Measurements from ENCODE around the gene PGAP3.

The PGAP3 gene

DNA sequence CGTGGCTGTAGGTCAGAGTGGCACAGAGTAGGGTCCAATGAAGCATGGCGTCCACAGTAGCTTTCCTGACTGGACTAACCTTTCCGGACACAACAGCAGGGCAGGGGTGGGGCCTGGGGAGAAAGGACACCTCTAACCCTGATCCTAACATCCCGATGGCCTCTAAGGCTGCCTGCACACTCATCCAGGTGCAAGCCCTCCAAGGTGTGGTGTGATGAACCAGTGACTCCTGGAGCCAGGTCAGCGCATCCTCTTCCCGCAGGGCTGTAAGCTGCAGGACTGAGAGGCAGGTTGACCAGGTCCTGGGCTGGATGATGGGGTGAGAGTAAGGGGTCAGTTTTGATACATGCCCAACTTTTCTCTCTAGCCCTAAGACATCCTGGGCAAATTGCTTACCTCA is 8.9 kb upstream of the PGAP3 start:
- DNase-seq, result no peak

DNA sequence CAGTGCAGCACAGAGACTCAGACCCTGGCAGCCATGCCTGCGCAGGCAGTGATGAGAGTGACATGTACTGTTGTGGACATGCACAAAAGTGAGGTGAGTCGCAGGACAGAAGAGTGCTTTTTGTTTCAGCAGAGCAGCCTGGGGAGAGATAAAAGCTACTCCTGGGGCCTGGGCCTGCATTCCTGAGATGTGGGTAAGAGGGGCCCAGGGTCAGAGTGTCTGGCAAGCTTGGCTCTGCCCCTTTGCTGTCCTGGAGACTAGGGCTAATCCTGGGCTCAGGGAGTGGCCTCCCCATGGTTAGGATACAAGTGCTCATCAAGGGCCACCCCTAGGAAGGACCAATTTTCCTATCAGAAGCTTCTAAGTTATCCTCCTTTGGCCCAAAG is 7.2 kb upstream of the PGAP3 start:
- no peak for DNase-seq

- no peak for DNase-seq
These were observed 6.7 kb upstream of the PGAP3 start for GRCh38 chr17:39694593-39694992.

- no peak for DNase-seq
These were observed 1.1 kb upstream of the PGAP3 start for GRCh38 chr17:39688945-39689344.

- DNase-seq, result no peak
These were observed 598 bp upstream of the PGAP3 start for GRCh38 chr17:39688475-39688835.

GRCh38 chr17:39687101-39687545 is 734 bp downstream of the PGAP3 start:
- DNase-seq, result no peak

DNA sequence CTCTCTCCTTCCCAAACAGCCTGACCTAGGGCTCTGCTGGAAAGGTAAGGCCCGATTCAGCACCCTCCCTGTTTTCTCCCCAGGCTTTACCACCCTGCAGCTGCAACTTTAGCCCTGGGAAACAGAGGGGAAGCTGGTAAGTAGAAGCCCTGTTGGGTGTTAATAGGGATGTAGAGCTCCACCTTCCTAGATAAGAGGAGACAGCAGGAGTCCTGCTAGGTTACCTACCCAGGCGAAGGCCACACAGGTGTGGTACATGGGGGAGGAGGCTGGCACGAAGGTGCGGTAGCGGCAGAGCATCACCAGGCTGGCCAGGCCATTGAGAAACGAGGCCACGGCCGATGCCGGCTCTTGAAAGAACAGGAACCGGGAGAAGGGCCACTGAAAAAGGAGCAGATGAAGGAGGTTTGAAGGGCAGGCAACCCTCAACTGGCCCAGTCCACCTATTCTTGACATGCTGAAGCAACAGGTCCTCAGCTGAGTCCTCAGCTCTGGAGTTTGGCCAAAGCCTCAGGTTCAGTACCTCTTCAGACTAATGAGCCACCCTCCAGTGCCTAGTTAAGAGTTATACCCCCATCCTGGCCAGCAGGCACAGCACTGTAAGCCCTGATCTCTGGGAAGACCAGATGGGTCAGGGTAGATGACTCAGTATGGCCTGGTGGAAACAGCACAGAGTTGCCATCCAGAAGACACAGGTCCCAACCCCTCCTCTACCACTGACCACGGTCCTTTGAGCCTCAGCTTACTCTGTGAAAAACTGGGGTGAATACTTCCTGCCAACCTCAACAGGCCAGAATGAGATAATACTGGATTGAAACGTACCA is 3.3 kb downstream of the PGAP3 start:
- DNase-seq, result no peak

- DNase-seq, result no peak
These were observed 4.4 kb downstream of the PGAP3 start for GRCh38 chr17:39683295-39683939.

GRCh38 chr17:39679521-39680192 is 8.2 kb downstream of the PGAP3 start:
- DNase-seq, result no peak

GRCh38 chr17:39678340-39679116 is 9.3 kb downstream of the PGAP3 start:
- DNase-seq, result no peak

DNA sequence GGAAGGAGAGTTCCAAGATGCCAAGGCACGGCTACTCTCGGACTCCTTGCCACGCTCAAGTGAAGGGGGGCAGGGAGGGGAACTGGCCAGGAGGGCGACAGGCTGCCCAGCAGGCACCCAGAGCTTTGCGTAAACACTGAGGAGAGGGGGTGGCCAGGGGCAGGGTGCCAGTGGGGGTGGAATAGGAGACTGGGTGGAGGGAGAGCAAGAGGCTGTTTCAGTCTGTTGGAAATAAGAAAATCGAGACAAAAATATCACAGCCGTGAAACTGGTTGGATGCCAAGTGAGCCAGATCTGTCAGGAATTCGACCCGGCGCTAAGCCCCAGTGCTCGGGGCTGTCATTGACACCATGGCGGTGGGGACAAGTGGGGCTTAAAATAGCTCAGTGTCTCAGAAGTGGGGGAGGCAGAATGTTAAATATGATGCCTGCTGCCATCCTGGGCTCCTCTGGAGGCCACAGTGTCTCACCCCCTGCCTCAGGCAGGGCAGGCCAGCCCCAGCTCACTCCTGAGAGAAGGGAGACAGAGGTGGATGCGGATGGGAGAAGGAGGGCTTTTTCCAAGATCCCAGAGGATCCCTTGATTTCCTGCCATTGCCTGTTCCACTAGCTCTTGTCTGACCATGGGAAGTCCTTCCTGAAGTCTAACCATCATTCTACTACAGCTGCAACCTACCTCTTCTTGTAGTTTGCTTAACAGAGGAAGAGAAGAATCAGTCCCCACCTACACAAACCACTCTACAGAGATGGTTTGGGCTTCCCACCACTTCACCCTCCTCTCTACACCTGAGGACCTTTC is 10.1 kb downstream of the PGAP3 start:
- DNase-seq, result no peak

DNA sequence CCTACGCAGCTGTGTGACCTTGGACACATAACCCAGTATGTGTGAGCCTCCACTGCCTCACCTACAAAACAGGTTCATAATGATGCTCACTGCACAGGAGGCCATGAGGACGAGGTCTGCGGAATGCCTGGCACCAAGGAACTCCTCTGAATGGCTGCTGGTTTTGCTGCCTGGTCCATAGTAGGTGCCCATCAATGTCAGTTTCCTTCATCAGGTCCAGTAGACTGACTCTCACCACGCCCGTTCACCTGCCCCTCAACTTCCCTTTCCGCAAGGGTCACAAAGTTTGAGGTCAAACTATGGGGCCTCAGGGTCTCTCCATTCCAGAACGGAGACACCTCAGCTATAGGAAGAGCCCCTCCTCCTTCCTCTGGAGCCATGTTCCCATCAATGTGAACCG is 10.8 kb downstream of the PGAP3 start:
- DNase-seq, result no peak

DNA sequence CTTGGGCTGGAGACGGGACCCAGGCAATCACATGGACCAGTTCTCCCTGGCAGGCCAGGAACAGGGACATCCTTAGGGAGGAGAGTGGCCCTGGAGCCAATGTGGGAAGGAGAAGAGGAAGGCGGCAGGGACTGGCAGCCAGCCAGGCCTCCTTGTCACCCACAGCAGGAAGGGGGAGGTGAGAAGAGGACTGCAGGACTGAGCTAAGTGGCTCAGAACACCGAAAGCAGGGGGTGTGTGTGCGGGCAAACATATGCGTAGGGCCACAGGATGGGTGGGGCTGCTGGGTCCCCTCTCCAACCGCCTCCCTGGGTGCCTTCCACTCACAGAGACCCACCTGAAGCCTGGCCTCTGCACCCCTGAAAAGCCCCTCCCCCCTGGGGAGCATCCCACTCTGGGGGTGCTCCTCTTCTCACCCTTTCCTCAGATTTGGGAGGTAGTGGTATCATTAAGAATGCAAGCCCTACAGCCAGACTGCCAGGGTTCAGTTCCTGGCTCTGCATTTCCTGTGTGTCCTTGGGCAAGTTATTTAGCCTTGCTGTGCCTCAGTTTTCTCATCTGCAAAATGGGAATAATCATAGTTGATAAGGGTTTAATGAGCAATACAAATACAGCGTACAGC is 11.5 kb downstream of the PGAP3 start:
- no peak for DNase-seq

GRCh38 chr17:39675390-39676082 is 12.3 kb downstream of the PGAP3 start:
- DNase-seq, result no peak

DNA sequence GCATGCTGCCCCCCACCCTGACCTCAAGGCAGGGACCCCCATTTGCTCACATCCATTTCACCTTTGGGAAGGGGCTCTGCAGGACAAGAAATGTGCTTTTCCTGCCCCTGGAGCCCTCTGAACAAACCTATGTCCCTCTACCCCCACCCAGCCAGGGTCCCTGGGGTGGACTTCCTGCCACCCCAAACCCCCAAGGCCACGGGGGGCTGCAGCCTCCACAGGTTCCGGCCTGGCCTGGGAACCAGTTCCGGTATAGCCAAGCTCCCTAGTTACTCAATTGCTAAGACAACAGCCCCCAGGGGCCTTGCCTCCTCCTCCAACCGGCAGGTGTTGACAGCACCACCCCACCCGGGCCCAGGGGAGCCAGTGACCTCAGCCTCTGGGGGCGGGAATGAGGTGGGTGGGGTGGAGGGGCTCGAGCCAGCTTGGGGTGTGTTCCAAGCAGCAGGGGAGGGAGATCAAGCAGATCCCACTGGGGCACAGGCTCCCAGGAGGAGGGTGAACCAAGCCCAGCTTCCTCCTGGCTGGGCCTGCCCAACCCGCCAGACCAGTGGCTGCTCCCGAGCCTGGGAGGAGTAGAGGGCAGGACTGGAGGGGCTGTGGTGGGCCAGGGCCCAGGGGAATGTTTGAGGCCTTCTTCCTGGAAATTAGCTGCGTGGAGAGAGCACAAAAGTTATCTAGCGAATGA is 13.0 kb downstream of the PGAP3 start:
- DNase-seq, result no peak

DNA sequence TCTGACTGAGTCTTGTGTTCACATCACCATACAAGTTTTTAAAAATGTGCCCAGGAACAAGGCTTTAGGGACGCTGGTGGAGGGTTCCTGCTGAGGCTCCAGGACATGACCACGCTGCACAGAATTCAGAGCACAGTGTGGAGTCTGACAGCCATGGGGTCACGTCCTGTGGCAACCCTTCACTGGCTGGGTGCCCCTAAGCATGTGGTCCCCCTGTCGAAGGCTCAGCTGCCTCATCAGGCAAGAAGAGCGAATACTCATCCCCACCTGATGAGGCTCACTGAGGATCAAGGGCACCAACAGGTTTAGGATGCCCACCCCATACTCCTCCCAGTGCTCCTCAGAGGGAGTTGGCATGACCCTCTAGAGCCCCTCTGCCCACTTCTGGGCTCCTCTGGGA is 13.7 kb downstream of the PGAP3 start:
- no peak for DNase-seq

DNA sequence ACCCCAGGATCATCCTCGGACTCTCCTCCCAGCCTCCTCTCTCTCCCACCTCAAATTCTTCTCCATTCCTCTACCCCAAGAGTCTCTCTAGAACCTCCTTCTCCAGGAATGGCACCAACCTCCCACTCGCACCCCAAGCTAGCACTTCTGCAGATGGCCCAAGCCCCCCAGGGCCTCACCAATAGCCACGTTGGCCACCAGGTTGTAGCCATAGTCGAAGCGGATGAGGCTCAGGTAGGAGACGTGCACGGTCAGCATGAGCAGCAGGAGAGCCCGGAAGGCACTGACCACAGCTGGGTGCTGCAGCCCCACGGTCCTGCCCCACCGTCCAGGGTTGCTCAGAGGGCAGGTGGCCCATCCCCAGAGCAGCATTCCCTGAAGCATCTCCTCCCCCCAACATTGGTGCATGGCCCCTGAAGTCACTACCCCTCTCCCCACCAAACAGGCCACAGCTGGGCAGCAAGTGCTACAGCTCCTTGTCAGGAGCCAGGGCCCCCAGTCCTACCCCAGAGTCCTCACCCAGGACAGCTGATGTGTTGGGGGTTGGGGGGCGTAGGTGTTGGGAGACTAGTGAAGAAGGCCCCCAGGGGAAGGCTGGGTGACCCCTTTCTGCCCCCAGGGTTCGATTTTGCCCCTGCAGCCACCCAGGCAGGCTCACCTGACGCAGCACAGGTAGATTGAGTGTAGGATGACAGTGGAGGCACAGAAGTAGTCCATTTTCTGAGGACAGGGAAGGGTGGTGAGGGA is 14.3 kb downstream of the PGAP3 start:
- no peak for DNase-seq

DNA sequence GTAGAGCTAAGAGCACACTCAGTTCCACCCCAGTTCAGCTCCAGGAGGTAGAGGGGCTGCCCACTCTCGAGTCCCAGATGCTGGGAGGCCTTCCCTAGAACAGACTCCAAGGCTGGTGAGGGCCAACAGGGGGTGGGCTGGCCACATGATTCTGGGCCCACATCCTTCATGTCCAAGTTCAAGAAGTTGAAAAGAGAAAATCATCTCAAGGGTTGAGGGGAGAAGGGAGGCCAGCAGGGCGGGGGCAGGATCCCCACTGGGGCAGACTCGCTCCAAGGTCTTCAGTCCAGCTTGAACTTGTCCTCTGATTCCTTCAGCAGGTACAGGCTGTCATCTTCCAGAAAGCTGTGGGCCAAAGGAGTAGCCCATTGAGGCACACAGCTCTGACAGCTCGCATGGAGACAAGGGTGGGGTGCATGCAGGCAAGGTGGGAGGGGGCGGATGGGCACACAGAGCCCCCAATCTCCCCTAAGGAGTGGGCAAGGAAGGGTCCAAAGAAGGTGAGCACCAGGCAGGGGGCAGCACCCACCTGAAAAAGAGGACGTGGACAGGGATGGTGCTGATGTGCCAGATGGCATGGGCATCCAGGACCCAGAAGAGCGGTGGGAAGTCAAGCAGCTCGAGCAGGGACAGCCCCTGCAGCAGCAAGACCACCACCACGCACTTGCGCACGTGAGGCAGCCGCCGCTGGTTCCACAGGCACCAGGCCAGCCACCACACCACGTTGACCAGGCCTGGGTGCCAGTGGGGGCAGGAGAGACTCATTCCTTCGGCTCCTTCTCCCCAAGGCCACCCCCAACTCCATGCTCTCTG is 15.1 kb downstream of the PGAP3 start:
- DNase-seq, result no peak
